IPS DF 4.7 (cell line): ENCODE data around the gene KDM3B.
"Not testable (repeated sequence)": the region's sequence is repeated elsewhere in the genome, so short reads cannot be mapped to it uniquely, and the experiment has no call there.

Source experiments
- DNase-seq: peaks from one replicate; pipeline ENCODE4 v3.0.0-alpha.2; 2013; ENCODE audit warnings: low spot score; ENCODE audit errors: extremely low read depth

The KDM3B gene, protein sequence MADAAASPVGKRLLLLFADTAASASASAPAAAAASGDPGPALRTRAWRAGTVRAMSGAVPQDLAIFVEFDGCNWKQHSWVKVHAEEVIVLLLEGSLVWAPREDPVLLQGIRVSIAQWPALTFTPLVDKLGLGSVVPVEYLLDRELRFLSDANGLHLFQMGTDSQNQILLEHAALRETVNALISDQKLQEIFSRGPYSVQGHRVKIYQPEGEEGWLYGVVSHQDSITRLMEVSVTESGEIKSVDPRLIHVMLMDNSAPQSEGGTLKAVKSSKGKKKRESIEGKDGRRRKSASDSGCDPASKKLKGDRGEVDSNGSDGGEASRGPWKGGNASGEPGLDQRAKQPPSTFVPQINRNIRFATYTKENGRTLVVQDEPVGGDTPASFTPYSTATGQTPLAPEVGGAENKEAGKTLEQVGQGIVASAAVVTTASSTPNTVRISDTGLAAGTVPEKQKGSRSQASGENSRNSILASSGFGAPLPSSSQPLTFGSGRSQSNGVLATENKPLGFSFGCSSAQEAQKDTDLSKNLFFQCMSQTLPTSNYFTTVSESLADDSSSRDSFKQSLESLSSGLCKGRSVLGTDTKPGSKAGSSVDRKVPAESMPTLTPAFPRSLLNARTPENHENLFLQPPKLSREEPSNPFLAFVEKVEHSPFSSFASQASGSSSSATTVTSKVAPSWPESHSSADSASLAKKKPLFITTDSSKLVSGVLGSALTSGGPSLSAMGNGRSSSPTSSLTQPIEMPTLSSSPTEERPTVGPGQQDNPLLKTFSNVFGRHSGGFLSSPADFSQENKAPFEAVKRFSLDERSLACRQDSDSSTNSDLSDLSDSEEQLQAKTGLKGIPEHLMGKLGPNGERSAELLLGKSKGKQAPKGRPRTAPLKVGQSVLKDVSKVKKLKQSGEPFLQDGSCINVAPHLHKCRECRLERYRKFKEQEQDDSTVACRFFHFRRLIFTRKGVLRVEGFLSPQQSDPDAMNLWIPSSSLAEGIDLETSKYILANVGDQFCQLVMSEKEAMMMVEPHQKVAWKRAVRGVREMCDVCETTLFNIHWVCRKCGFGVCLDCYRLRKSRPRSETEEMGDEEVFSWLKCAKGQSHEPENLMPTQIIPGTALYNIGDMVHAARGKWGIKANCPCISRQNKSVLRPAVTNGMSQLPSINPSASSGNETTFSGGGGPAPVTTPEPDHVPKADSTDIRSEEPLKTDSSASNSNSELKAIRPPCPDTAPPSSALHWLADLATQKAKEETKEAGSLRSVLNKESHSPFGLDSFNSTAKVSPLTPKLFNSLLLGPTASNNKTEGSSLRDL (N-terminal part only)

DNA sequence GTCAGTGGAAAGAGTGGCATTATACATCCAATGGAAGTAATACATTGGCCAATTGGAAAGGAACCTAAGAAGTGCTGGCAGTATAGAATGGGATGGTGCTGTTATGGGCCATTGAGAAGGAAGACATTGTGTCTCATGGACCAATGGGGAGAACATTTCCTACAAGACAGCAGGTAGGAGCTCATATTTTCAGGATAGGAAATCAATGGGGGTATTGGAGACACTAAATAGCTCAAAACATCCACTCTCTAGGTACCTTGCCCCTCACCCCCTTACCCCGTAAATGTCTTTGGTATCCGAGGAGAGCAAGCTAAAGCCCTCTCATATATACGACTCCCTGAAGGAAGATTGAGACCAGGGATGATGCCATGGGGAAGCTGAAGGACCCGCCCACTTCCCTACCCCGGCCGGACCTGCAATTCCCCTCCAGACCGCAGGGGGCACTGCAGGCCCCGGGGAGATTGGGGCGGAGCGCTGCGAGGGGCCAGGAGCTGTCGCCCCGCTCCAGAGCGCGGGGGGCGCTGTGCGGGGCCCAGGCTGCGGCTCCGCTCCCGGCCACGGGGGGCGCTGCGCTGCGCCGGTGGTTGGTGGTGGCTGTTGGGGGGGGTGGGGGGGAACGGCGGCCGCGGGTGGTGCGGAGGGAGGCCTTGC is at the start of gene KDM3B:
KDM3B (plus strand) TSS at position 615 of the 651 bp plus-strand sequence. CDS start 111 bp downstream, outside the sequence.
- DNase-seq: no peak

DNA sequence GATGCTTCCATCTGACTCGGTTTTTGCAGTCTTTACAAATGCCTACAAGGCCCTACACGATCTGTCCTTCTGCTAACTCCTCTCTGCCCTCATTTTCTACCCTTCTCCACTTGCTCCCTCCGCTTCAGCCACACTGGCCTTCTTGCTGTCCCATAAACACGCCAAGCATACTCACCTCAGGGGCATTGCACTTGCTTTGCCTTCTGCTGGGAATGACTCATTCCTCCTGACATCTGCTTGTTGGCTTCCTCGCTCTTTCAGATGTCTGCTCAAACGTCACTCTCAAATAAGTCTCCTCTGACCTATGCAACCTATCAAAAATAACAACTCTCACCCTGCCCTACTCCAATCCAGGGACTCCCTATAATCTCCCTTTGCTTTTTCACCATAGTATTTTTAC is 49.1 kb upstream of the KDM3B start:
- DNase-seq: no peak

DNA sequence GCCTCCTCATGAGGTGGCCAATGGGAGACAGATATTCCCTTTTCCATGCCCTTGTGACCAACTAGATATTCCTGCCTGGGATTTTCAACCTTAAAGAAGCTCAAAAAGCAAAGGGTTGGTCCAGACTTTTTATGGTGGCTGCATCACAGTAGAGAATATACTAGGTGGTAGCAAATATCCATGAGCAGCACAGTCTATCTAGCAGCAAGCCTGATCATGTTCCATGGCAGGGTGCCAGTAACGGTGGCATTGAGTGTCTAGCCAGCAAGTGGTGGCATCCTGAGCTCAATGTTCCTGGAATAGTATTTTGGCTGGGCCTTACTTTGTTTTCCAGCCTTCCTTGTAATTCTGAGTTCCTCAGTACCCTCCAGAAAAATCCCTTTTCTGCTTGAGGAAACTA is 46.7 kb upstream of the KDM3B start:
- DNase-seq: no peak

DNA sequence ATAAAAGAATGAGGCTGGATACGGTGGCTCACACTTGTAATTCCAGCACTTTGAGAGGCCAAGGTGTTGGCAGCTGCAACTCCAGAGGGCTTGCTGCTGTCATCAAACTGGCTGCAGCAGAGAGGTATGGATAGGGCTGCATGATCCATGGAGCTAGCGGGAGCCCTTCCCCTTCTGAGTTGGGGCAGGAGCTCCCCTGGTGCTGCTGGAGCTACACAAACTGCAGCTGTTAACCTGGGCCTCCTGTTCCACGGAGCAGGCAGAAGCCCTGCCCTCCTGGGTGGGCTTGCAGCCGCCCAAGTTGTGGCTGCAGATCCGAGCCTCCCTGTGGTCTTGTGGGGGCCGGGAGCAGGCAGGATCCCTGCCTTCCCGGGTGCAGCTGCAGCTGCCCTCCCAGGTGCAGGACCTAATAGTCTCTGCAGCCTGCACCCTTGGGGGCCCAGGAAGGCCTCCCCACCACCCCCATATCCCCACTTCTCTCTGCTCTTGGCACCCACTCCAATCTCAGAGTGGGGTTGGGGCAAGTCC is 36.7 kb upstream of the KDM3B start:
- no peak for DNase-seq

DNA sequence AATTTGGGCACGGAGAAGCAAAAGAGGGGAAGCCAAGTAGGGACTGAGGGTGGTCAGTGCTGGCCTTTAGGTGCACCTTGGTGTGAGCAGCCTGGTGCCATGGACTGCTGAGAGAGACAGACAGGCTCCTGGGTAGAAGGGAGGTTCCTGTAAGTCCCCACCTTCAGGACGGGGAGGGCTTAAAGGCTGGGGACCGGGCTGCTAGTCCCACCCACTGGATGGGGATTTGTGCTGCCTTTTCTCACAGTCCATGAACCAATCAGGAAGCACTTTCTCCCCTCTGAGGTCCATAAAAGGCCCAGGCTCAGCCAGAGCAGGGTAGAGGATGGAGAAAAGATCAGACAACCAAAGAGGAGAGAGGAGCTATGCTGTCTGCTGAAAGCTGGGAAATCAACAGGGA is 36.1 kb upstream of the KDM3B start:
- no peak for DNase-seq

DNA sequence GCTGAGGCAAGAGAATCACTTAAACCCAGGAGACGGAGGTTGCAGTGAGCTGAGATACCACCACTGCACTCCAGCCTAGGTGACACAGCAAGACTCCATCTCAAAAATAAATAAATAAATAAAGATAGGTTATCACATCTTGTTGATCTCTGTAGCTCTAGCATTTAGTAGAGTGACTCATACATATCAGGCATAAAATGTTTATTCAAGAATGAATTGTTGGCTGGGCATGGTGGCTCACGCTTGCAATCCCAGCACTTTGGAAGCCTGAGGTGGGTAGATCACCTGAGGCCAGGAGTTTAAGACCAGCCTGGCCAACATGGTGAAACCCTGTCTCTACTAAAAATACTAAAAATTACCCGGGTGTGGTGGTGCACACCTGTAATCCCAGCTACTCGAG is 34.3 kb upstream of the KDM3B start:
- DNase-seq: not testable (repeated sequence)

DNA sequence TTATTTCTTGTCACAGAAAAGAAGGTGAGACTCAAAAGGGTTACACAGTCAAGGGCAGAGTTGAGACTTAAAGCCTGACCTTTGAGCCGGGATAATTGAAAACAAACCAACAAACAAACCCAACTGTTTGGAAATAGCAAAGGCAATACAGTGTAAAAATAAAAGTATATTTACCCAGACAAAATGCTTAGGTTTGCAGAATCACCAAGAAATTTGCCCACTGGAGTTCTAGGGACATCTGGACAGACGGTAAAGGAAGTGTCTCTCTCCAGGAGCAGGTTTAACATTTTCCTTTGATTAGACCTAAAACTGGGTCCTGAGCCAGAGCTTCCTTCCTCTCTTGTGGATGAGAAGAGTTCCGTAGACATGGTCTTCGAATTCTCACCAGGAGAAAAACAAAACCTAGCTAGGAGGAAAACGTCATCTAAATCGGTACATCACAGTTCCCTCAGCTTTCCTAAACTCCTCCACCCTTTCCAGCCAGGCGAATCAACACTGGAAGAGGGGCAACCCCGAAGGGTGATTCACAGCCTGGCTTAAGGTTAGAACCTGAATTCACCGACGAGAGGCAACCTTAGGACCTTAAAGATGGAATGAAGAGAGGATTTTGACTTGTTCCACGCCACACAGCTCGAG is 21.6 kb upstream of the KDM3B start:
- DNase-seq: no peak

DNA sequence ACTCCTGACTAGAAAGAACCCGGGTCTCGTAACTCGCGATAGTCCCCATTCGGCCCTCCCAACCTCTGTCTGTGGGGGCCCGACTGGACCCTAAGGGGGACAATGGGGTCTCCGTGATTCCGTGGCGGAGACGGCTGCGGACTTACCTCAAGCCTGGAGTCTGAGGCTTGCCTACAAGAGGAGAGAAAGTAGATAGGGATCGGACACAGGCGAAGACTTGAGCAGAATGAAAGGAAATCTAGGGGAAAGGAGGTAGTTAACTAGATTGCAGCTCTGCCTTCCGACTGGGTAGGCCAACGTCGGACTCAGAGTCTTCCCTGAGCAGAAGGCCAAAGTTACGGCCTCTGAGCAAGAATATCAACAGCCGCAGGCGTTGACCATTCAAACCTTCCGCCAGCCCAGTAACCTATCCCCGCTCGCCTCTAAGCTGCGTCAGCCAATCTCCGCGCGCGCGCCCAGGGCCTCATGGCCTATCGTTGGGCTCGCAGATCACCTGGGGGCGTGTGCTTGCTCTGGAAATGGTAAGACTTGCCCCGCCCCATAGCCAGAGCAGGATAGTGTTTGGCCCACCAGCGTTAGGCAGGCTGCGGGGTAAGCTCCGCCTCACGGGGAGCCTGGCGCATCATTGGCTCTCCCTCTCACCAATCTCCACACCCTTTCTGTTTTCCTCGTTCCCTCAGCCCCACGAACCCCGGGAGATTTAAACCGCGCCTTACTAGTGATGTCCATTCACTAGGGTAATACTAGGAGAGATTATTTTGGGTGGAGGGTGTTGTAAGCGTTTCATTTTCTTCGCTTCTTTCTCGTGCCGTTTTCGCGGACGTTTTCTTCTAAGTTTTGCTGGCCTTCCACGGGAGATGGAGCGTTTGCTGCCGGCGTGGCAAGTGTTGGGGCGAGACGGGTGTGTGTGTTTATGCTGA is 20.8 kb upstream of the KDM3B start, which contains the start of gene CDC25C:
CDC25C (minus strand) TSS at position 356 of the 920 bp plus-strand sequence. CDS start 624 bp downstream, outside the sequence.
- DNase-seq: peak; percentile 84

DNA sequence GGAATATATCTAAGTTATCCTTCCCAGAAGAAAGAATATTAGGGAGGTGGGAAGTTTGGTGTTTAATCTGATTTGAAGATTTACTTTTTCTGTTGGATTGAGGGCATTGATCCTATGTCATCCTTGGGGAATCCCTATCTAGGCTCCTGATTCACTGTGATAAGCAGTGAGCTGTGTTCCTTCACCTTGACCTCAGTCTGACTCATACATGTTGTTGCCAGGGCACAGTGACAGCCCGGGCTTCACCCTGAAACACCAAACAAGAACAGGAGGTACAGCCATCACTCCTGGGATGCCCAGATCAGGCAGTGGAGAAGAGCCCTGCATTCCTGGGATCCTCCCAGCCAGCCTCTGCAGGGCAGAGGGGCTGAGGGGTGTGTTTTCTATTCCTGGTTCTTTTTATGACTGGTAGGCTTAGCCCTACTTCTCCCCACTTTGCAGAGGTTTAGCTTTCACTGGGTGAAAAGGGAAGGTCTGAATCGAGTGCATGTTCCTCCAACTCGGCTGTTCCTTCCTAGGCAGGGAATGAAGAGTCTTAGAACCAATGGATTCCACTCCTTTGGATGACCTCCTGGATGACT is 17.5 kb upstream of the KDM3B start:
- no peak for DNase-seq

DNA sequence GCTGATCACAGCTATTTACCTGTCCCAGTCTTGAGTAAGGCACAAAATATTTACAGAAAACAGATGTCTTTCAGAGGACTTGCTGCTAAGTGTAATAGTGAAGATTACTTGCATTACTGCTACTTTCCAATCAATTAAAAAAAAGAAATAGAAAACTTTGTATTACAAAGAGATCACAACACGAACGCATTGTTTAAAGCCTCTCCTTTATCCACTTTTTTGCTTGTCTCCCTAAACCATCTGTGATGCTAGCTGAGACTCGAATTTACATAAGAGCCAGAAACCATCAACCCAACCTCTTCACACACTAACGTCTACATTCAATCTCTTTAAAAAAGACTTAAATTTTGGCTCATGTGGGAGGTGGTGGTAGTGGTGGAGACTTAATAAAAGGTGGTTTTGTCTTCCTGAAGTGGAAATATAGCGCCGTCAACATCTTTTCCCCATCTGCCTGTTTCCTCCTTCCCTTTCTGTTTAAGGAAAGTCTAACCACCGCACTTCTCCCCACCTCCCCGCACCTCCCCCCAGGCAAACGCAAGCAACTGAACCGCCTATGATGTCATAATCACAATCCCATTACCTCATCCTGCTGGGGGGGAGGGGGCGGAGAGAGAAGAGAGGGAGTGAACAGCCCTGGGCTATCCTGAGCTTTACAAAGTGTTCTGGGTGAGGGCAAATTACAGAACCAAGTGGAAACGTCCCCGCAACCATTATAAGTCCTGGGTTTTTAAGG is 15.4 kb upstream of the KDM3B start:
- no peak for DNase-seq

DNA sequence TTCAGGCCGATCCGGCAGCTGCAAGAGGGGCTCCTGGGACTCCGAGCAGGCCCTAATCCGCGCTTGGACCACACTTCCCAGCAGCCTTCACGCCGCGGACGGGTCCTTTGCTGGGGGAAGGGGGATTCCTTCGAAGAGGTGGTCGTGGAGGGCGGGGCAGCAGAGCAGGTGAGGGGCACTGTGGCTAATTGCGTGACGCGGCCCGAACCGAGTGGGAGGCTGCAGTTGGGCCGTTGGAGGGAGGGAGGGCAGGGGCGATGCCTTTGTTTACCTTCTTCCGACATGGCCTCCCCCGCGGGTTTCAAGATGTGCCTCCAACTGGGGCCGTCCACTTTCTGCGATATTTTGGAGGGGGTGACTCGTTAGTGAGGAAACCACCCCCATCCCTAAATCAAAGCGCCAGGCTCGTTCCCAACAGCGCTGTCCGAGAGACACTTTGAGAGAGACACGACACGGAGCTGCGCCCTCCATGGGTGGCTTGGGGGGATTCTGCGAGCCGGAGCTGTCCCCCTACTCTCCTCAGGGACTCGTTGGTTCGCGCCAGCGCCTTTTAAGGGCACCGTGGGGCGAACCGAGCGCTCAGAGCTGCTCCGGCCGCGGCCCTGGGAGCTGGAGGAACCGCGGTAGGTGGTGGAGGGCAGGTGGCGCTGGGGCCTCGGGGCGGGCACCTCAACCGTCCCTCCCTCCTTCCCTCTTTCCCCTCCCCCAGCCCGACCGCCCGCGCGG is 14.6 kb upstream of the KDM3B start, which contains the start of gene FAM53C:
FAM53C (plus strand) TSS at position 582 of the 726 bp plus-strand sequence. CDS start 3,070 bp downstream, outside the sequence.
- no peak for DNase-seq

DNA sequence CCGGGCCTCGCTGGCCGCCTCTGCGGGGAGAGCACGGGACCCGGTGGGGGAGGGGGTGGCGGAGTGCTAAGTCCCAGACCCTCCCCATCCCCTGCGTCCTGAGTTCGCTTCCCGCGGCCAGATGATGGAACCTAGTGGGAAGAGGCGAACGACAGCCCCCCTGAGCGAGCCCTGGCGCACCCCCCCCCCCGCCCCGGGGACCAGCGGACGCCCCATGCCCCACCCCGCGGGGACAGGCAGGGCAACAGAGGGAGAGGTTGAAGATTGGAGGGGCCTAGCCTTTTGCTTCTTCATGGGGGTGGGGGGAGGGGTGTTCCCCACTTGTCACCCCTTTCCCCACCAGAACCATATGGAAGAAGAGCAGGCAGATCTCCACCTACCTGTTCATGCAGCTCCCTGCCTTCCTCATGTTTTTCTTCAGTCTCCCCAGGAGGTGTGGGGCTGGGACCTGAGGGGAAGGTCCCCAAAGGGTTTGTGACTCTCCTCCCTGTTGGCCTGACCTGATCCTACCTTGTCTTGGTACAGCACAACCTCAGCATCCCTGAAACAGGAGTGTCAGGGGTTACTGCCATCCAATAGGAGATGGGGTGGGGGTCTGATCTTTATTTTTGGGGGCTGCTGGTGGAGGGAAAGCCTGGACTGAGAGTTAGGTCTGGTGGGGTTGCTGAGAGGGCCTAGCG is 13.9 kb upstream of the KDM3B start:
- no peak for DNase-seq

DNA sequence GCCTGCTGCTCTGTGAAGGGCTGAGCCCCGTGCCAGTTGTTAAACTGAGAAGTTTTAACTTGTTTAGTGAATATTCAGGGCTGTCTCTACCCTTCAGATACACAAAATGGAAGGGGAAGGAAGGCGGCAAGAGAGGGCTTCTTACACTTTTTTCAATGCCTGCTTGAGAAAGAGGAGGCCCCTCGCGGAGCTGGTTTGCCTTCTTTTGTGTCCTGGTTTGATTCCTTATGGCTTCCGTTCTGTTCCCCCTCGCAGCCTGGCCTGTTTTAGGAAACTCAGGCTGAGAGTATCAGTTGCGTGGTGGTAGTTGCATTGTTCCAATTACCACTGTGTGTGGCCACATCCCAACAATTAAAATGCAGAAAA is 13.4 kb upstream of the KDM3B start:
- no peak for DNase-seq

DNA sequence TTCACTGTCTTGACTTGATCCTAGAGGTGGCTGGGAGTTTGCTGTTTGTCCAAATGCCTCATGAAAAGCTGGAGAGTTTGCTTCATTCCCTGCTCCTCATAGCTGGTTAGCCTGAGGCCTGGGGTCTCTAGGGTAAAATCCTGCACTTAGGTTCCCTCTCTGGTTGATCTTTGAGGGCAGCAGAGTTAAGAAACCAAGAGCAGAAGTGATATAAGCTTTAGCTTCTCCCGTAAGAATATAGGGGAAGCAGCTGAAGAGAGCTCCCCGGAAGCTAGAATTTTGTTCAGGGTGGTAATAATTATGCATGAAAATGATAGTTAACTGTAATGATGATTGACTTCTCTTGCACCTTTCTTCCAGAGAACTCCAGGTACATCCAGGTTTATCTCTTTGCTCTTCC is 13.0 kb upstream of the KDM3B start:
- no peak for DNase-seq

DNA sequence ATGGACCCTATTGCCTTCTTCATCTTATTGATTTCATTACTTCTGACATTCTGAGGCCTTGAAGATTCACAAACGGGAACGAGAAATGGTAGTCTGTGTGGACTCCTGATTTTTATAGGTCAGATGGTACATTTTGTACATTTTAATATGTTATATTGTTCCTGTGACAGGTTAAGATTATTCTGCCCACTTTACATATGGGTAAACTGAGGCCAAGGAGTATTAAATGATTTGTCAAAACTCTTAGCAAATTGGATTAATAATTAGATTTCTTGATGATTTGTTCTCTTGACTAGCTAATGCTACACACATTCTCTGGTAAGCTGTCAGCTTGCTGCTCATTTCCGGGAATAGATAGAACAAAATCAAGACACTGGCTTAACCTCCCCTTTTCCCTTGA is 12.5 kb upstream of the KDM3B start:
- no peak for DNase-seq

DNA sequence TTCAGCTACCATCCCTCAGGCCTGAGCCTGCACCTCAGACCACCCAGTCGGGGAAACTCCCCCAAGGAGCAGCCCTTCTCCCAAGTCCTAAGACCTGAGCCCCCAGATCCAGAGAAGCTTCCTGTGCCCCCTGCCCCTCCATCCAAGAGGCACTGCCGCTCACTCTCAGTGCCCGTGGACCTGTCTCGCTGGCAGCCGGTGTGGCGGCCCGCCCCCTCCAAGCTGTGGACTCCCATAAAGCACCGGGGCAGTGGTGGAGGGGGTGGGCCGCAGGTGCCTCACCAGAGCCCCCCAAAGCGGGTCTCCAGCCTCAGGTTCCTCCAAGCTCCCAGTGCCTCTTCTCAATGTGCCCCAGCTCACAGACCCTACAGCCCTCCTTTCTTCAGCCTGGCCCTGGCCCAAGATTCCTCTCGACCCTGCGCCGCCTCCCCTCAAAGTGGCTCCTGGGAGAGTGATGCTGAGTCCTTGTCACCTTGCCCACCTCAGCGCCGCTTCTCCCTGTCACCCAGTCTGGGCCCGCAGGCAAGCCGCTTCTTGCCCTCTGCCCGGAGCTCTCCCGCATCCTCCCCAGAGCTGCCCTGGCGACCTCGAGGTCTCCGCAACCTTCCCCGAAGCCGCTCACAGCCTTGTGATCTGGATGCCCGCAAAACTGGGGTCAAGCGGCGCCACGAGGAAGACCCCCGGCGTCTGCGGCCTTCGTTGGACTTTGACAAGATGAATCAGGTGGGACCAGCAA is 7.4 kb upstream of the KDM3B start:
- DNase-seq: no peak
